Keratinocyte (primary cell): ENCODE results near the gene SELENOP.

Source experiments
- EZH2 ChIP-seq: IDR thresholded peaks from one replicate; pipeline ENCODE4 v1.6.1; 2012; ENCODE audit warnings: inconsistent platforms, mild to moderate bottlenecking, low read length, moderate library complexity
- TF ChIP-seq, protein P1 (sequence below), 3 experiments: IDR thresholded peaks in 1 of 3; conservative IDR thresholded peaks in 1 of 3; optimal IDR thresholded peaks in 1 of 3; 2 replicates in 2 of 3; 3 replicates in 1 of 3; pipeline versions ENCODE3 to v1.5.1; 2011; ENCODE audit warnings: low read length in 3 of 3, mild to moderate bottlenecking in 3 of 3, moderate library complexity in 2 of 3, control low read depth in 1 of 3, inconsistent platforms in 1 of 3; ENCODE audit not compliant: insufficient read depth in 2 of 3; ENCODE audit errors: extremely low read depth in 1 of 3

DNA sequence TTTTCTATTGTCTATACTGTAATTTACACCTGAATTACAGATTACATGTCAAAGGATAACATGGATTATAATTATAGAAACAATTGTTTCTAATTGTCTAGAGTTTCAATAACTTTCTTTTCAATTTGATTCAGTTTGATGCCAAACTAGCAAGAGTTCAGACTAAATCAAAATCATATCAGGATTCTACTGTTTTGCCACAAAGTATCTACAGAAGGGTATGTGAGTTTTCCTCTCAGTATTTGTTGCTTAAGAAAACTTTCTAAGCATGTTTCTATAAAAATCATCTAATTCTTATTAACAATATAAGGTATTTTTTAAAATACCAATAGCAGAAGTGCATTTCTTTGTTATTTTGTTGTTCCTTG lies 12.5 kb downstream of the SELENOP start:
- no peak for TF ChIP-seq EZH2
- TF ChIP-seq, protein P1, sequence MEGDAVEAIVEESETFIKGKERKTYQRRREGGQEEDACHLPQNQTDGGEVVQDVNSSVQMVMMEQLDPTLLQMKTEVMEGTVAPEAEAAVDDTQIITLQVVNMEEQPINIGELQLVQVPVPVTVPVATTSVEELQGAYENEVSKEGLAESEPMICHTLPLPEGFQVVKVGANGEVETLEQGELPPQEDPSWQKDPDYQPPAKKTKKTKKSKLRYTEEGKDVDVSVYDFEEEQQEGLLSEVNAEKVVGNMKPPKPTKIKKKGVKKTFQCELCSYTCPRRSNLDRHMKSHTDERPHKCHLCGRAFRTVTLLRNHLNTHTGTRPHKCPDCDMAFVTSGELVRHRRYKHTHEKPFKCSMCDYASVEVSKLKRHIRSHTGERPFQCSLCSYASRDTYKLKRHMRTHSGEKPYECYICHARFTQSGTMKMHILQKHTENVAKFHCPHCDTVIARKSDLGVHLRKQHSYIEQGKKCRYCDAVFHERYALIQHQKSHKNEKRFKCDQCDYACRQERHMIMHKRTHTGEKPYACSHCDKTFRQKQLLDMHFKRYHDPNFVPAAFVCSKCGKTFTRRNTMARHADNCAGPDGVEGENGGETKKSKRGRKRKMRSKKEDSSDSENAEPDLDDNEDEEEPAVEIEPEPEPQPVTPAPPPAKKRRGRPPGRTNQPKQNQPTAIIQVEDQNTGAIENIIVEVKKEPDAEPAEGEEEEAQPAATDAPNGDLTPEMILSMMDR (optimal IDR thresholded peaks at IDR 0.05 in 1 of 3, IDR thresholded peaks at IDR 0.05 in 1 of 3, conservative IDR thresholded peaks at IDR 0.05 in 1 of 3; ENCODE audit: extremely low read depth in 1 of 3, insufficient read depth in 2 of 3, low read length in 3 of 3), result no peak
